AG10803 (cell line): Measurements from ENCODE around the gene PRRC2A.
A peak's percentile ranks its signal among the peaks of the same experiment; 100 is the strongest.

Experiments used
- DNase-seq: peaks from one replicate; pipeline ENCODE4 v3.0.0; 2010; ENCODE audit warnings: low read depth
- H3K4me3 ChIP-seq: 2 replicates; pipeline ENCODE4 v1.5.1; 2011; ENCODE audit warnings: mild to moderate bottlenecking, low read length, control low read depth
- CTCF ChIP-seq: conservative IDR thresholded peaks from 2 replicates; pipeline ENCODE4 v1.5.1; 2011; ENCODE audit warnings: mild to moderate bottlenecking, low read length, control low read depth, inconsistent platforms

Gene PRRC2A

GRCh38 chr6:31677955-31678354 is 57.4 kb downstream of the PRRC2A start:
- TF ChIP-seq CTCF: no peak
- DNase-seq: no peak

GRCh38 chr6:31680226-31681134 is 60.0 kb downstream of the PRRC2A start, which contains the start of gene LY6G5C:
Gene LY6G5C, minus strand, starts transcription at chr6:31681067. Its CDS starts 694 bp downstream, at chr6:31680373.
- TF ChIP-seq CTCF: peak; percentile 81
- peak within 1 kb of the TSS; percentile 61 for H3K4me3 ChIP-seq
- DNase-seq: peak; percentile 89

More at GRCh38 chr6:31677955-31678354, 57.4 kb downstream of the PRRC2A start:
- H3K4me3 ChIP-seq: no peak overlapping the region

GRCh38 chr6:31681135-31681671 is 60.7 kb downstream of the PRRC2A start:
- TF ChIP-seq CTCF: peak; percentile 30
- peak overlapping the region; percentile 61 for H3K4me3 ChIP-seq

GRCh38 chr6:31683591-31683990 is 63.1 kb downstream of the PRRC2A start:
- no peak for TF ChIP-seq CTCF
- no peak overlapping the region for H3K4me3 ChIP-seq
- no peak for DNase-seq

More at GRCh38 chr6:31681135-31681671, 60.7 kb downstream of the PRRC2A start:
- DNase-seq: peak; percentile 34

- TF ChIP-seq CTCF: no peak
- H3K4me3 ChIP-seq: no peak overlapping the region
- DNase-seq: no peak
Measured at GRCh38 chr6:31686483-31686882, 66.0 kb downstream of the PRRC2A start.

GRCh38 chr6:31687321-31687720 is 66.8 kb downstream of the PRRC2A start:
- H3K4me3 ChIP-seq: no peak overlapping the region
- no peak for TF ChIP-seq CTCF
- DNase-seq: no peak
